Measurements from ENCODE around the gene FAM161A.

DNA sequence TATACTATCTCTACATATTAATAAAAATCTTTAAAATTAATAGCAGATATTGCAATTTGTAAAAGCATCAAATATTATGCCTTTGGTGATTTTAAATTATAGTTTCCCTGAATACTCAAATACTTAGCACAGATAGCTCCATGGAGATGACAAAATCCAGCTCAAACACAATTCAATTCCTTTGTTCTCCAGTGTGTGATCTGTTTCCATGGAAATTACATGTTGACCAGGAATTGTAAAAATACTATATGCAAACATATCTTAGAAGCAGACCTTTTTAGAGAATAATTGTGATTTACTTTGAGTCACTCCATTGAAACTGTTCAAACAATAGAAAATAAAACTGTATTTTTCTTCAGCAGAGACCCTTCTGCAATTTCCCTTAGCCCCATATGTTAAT, 68.3 kb downstream of the FAM161A start:
- TF ChIP-seq, protein P1, sequence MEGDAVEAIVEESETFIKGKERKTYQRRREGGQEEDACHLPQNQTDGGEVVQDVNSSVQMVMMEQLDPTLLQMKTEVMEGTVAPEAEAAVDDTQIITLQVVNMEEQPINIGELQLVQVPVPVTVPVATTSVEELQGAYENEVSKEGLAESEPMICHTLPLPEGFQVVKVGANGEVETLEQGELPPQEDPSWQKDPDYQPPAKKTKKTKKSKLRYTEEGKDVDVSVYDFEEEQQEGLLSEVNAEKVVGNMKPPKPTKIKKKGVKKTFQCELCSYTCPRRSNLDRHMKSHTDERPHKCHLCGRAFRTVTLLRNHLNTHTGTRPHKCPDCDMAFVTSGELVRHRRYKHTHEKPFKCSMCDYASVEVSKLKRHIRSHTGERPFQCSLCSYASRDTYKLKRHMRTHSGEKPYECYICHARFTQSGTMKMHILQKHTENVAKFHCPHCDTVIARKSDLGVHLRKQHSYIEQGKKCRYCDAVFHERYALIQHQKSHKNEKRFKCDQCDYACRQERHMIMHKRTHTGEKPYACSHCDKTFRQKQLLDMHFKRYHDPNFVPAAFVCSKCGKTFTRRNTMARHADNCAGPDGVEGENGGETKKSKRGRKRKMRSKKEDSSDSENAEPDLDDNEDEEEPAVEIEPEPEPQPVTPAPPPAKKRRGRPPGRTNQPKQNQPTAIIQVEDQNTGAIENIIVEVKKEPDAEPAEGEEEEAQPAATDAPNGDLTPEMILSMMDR (IDR thresholded peaks at IDR 0.05; ENCODE audit: low read length): no peak
- TF ChIP-seq EZH2 (optimal IDR thresholded peaks at IDR 0.05; ENCODE audit: low read depth, low read length) (no peak), EZH2phosphoT487 (IDR thresholded peaks at IDR 0.05; ENCODE audit: low read length) (no peak)
